Hepatocyte (in vitro differentiated cells): Measurements from ENCODE around the gene NUMB. TPM values are rescaled to one million over a fixed set of nuclear protein-coding genes. Genes with fewer than 3 reads are reported as not detected.

Experiments used
- DNase-seq: peaks from one replicate; pipeline ENCODE4 v3.0.0-alpha.2; 2016; ENCODE audit warnings: low spot score
- H2AFZ ChIP-seq: fragments of 200-600 bp; sonication (generic); 2 replicates; pipeline ENCODE4 v1.6.0; 2016; ENCODE audit warnings: antibody characterized with exemption, mild to moderate bottlenecking
- H3K27ac ChIP-seq: fragments of 200-600 bp; sonication (generic); 2 replicates; pipeline ENCODE4 v1.5.1; 2016; ENCODE audit warnings: mild to moderate bottlenecking
- H3K27me3 ChIP-seq: fragments of 200-600 bp; sonication (generic); 2 replicates; pipeline ENCODE4 v1.6.1; 2016
- H3K36me3 ChIP-seq: fragments of 200-600 bp; sonication (generic); replicated peaks from 2 replicates; pipeline ENCODE4 v1.5.1; 2016; ENCODE audit warnings: low read depth; ENCODE audit not compliant: insufficient read depth
- H3K4me1 ChIP-seq: fragments of 200-600 bp; sonication (generic); 2 replicates; pipeline ENCODE4 v1.5.1; 2016; ENCODE audit warnings: mild to moderate bottlenecking, moderate library complexity; ENCODE audit not compliant: insufficient read depth
- H3K4me2 ChIP-seq: fragments of 200-600 bp; sonication (generic); 2 replicates; pipeline ENCODE4 v1.6.0; 2016
- H3K4me3 ChIP-seq: fragments of 200-600 bp; sonication (generic); 2 replicates; pipeline ENCODE4 v1.5.1; 2016; ENCODE audit warnings: mild to moderate bottlenecking
- H3K79me2 ChIP-seq: fragments of 200-600 bp; sonication (generic); 2 replicates; pipeline ENCODE4 v1.6.0; 2017; ENCODE audit warnings: mild to moderate bottlenecking
- H3K9me2 ChIP-seq: fragments of 200-600 bp; sonication (generic); replicated peaks from 2 replicates; pipeline ENCODE4 v1.6.0; 2017; ENCODE audit warnings: mild to moderate bottlenecking; ENCODE audit not compliant: insufficient read depth
- H3K9me3 ChIP-seq: fragments of 200-600 bp; sonication (generic); 2 replicates; pipeline ENCODE4 v1.5.1; 2016; ENCODE audit warnings: low read depth, mild to moderate bottlenecking
- H4K20me1 ChIP-seq: fragments of 200-600 bp; sonication (generic); 2 replicates; pipeline ENCODE4 v1.6.0; 2016; ENCODE audit warnings: mild to moderate bottlenecking; ENCODE audit not compliant: insufficient read depth, poor library complexity, severe bottlenecking
- CTCF ChIP-seq: fragments of 200-600 bp; sonication (generic); IDR thresholded peaks from 2 replicates; pipeline ENCODE4 v1.5.1; 2016; ENCODE audit warnings: antibody characterized with exemption, mild to moderate bottlenecking; ENCODE audit not compliant: poor library complexity
- EZH2 ChIP-seq: fragments of 200-600 bp; sonication (generic); IDR thresholded peaks from 2 replicates; pipeline ENCODE4 v1.6.1; 2016; ENCODE audit warnings: antibody characterized with exemption, mild to moderate bottlenecking, borderline replicate concordance
- EZH2phosphoT487 ChIP-seq: fragments of 200-600 bp; sonication (generic); IDR thresholded peaks from one replicate; pipeline ENCODE4 v1.6.1; 2018; ENCODE audit warnings: antibody characterized with exemption, mild to moderate bottlenecking, low read depth, moderate library complexity; ENCODE audit not compliant: unreplicated experiment, severe bottlenecking
- WGBS: methylation state at CpG from one replicate; pipeline ENCODE4 v1.1.6; 2016; ENCODE audit warnings: low lambda C conversion rate; ENCODE audit errors: missing lambda C conversion rate; 5-methylcytosine and 5-hydroxymethylcytosine counted together
- polyA plus RNA-seq: library from polyadenylated mRNA; unstranded; fragments of >200 nt; fragmentation: Nextera tagmentation; extraction: Ambion mirVana; gene quantifications from 2 replicates; pipeline ENCODE4 v1.2.1, GENCODE V29; 2016
- total RNA-seq: library from RNA; depleted of rRNA; stranded (reverse); fragments of >200 nt; gene quantifications from 2 replicates; pipeline ENCODE4 v1.2.3, GENCODE V29; 2014

Gene NUMB
- total and polyA plus RNA-seq, 2 experiments from 2014 or later: 35.3 to 45.8 TPM

DNA sequence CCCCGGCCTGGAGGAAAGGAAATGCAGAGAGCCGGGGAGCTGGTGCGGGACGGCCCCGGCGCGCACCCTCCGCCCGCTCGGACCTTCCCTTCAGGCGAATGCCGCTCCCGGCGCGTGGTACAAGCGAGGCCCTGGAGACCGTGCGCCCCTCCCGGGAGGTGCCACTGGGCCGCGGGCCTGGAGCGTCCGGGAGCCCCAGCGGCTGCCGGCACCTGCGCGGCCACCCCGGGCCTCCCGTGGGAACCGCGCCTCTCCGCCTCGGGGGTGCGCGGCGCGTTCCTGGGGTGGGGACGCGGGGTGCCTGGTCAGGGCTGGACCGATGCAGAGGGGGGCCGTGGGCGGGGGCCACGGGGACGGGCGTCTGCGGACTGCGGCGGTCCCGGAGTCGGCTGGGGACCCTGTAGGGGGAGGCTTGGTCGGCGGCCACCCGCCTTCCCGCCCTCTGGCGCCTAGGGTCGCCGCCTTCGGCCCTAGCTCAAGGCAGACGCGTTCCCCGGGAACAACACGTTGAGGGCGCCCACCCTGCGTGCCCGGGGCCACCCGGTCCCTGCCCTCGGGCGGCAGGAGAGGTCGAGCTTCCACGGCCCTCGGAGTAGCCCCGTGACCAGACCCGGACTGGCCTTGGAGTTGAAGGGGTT is 220.4 kb downstream of the NUMB start:
- Histone ChIP-seq H3K36me3 (no peaks in the 10 kb centered on the region), H3K4me3 (peak overlapping the region; percentile 25), H3K4me2 (peak overlapping the region; percentile 97), H3K27ac (no peak overlapping the region), H4K20me1 (no peaks in the 10 kb centered on the region), H3K9me3 (no peaks in the 10 kb centered on the region), H3K27me3 (peaks cover 32% of the 10 kb centered on the region), H3K4me1 (peaks cover 53% of the 10 kb centered on the region), H2AFZ (peak overlapping the region; percentile 79), H3K79me2 (no peaks in the 10 kb centered on the region), H3K9me2 (no peaks in the 10 kb centered on the region)
- TF ChIP-seq EZH2 (peak; percentile 29), EZH2phosphoT487 (no peak)
- DNase-seq: peak; percentile 41
- WGBS: 2% methylated on average over 44 of the region's 73 CpGs

DNA sequence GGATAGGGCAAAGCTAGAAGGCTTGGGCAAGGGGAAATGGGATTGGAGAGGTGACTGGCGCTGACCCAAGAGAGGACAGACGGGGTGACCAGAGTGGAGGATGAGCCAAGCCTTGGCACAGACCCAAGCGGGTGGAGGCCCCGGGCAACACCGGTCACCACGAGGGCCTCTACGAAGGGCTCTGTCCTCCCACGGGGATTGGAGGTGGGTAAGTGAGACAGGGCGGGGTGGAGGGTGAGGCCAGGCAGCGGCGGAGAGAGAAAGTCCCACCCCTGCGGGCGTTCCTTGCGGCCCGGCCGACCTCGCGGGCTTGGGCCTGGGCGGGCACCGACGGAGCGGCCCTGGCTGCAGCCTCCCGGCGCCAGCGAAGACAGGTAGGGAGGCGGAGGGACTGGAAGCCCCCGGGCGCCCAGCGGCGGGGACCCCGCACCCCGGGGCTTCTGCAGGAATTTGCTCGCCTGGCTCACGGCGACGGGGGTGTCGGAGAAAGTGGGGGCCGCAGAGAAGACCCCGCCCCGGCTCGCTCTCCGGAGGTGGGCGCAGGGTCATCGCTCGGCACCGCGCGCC is 221.0 kb downstream of the NUMB start, which contains the start of gene PAPLN:
Gene PAPLN (plus strand): TSS at position 288 of the 567 bp plus-strand sequence. CDS start 2,273 bp downstream, outside the sequence.
- peak within 1 kb of the TSS; percentile 79 for H2AFZ ChIP-seq

DNA sequence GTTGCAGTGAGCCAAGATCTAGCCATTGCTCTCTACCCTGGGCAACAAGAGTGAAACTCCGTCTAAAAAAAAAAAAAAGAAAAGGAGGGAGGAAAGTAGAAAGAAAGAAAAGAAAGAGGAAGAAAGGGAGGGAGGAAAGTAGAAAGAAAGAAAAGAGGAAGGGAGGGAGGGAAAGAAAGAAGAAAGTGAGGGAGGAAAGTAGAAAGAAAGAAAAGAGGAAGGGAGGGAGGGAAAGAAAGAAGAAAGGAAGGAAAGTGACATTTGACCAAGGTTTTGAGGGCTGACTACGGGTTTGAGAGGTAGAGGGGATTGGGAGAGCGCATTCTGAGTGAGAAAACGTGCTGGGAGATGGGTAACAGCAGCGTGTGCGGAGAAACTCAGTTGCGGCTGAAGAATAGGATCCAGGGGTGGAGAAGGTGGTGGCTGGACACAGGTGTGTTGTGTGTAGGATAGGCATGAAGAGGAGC is 221.6 kb downstream of the NUMB start:
- peaks cover 60% of the 10 kb centered on the region for H3K4me1 ChIP-seq
- no peak overlapping the region for H2AFZ ChIP-seq
- WGBS: 39% methylated on average over 7 of the region's 7 CpGs
- H3K79me2 ChIP-seq: no peaks in the 10 kb centered on the region
- no peaks in the 10 kb centered on the region for H3K9me2 ChIP-seq
- no peaks in the 10 kb centered on the region for H3K36me3 ChIP-seq
- no peak overlapping the region for H3K4me3 ChIP-seq
- TF ChIP-seq EZH2: no peak
- TF ChIP-seq EZH2phosphoT487: no peak
- TF ChIP-seq CTCF: no peak
- no peaks in the 10 kb centered on the region for H3K9me3 ChIP-seq
- DNase-seq: no peak
- H4K20me1 ChIP-seq: no peaks in the 10 kb centered on the region
- peaks cover 32% of the 10 kb centered on the region for H3K27me3 ChIP-seq
- no peak overlapping the region for H3K27ac ChIP-seq
- H3K4me2 ChIP-seq: peak overlapping the region; percentile 97

More for the DNA sequence above, 221.0 kb downstream of the NUMB start, which contains the start of gene PAPLN:
- WGBS: 7% methylated on average over 35 of the region's 48 CpGs
- Histone ChIP-seq H3K4me2 (peak within 1 kb of the TSS; percentile 97), H3K79me2 (no peaks in the 10 kb centered on the region), H3K27me3 (peaks cover 32% of the 10 kb centered on the region), H3K9me2 (no peaks in the 10 kb centered on the region), H3K4me3 (peak within 1 kb of the TSS; percentile 25), H3K27ac (peak within 1 kb of the TSS; percentile 73), H3K36me3 (no peaks in the 10 kb centered on the region), H3K4me1 (peaks cover 56% of the 10 kb centered on the region), H3K9me3 (no peaks in the 10 kb centered on the region), H4K20me1 (no peaks in the 10 kb centered on the region)
- TF ChIP-seq CTCF: no peak
- no peak for TF ChIP-seq EZH2phosphoT487
- TF ChIP-seq EZH2: no peak
- DNase-seq: peak; percentile 62

- peak overlapping the region; percentile 56 for H3K4me2 ChIP-seq
- 49% methylated on average over 11 of the region's 11 CpGs for WGBS
- TF ChIP-seq EZH2 (no peak), CTCF (no peak), EZH2phosphoT487 (no peak)
Measured at GRCh38 chr14:73236157-73236556, 222.2 kb downstream of the NUMB start.

More at GRCh38 chr14:73236157-73236556, 222.2 kb downstream of the NUMB start:
- Histone ChIP-seq H3K27me3 (peaks cover 32% of the 10 kb centered on the region), H3K4me3 (no peak overlapping the region), H3K4me1 (peaks cover 60% of the 10 kb centered on the region), H3K27ac (peak overlapping the region; percentile 73), H3K9me3 (no peaks in the 10 kb centered on the region), H2AFZ (no peak overlapping the region), H3K36me3 (no peaks in the 10 kb centered on the region), H3K9me2 (no peaks in the 10 kb centered on the region), H3K79me2 (no peaks in the 10 kb centered on the region), H4K20me1 (no peaks in the 10 kb centered on the region)
- DNase-seq: no peak
